Measurements from ENCODE around the gene C16orf46. TPM values are rescaled to one million over a fixed set of nuclear protein-coding genes. Genes with fewer than 3 reads are reported as not detected.

Gene C16orf46
- total RNA-seq, 1 experiment from 2014 or later = 0.69 TPM

DNA sequence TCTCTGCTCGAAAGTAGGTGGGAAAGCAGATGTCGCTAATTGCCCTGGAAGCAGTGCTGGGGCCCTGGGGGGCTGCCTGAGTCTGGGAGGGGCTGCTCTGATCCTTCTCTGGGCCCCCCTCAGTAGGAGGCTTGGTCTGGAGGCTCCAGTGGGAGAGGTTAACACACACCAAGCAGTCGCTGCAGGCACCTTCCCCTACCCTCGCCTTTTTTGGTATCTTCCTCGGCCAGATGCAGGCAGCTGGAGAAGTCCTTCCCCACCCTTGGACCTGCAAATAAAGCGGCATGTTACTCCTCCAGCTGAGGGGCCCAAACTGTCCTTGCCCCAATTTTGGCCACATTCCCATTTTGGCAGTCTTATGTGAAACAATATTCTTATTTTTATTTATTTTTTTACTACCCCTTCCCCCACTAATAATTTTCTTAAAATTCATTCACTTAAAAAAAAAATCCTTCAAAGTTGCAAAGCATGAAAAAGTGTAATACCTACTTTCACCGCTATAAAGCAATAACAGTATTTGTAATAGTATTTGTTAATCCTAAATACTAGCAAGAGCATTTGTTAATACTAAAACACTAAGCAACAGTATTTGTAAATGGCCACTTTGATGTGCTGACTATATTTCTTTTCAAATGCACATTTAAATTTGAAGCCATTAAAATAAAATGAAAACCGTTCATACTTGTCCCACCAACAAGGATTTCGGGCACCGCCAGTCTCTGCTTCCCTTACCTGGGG lies 15.0 kb downstream of the C16orf46 start:
- H3K36me3 ChIP-seq (replicated peaks; ENCODE audit: control insufficient read depth, insufficient read depth, low read length) = no peaks in the 10 kb centered on the region
- H3K4me3 ChIP-seq (ENCODE audit: insufficient read depth, low read depth, low read length) = no peak overlapping the region
- DNase-seq = no peak
- no peaks in the 10 kb centered on the region for H3K27me3 ChIP-seq (ENCODE audit: control insufficient read depth, insufficient read depth, low read length)

GRCh38 chr16:81061307-81061640 lies 15.8 kb downstream of the C16orf46 start:
- Histone ChIP-seq H3K27me3 (ENCODE audit: control insufficient read depth, insufficient read depth, low read length) (no peaks in the 10 kb centered on the region), H3K36me3 (replicated peaks; ENCODE audit: control insufficient read depth, insufficient read depth, low read length) (no peaks in the 10 kb centered on the region), H3K4me3 (ENCODE audit: insufficient read depth, low read depth, low read length) (no peak overlapping the region)
- peak; percentile 15 for DNase-seq

DNA sequence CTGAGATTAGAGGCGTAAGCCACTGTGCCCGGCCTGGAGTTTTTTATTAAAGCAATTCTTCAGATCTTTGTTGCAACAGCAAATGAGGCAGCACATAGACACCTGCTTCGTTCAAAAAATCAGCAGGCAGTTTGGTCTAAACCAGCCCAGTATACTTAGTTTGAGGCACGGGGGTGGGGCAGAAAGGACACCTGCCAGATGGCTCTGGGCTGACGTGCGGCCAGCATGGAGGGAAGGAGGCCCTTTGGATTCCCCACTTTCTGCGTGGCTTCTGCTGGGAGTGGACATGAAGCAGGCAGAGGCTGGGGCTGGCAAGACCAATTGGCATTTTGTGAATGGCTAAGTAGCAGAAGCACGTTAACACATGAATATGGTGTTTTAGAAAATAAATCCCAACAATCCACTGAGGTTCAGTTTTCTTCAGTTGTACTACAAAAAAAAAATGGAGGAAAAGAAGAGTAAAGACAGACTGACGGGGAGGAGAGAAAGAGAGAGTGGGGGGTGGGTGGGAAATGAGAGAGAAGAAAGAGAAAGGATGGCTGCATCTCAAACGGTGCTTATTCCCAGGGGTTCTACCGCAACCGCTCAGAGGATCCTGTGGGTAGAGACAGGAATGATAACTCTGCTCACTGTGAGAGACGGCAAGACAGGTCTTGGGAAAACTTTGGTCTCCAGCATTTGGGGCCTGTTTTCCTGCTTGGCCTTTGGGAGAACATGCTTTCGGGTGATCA lies 16.3 kb downstream of the C16orf46 start:
- peak; percentile 24 for DNase-seq
- H3K4me3 ChIP-seq (ENCODE audit: insufficient read depth, low read depth, low read length) = no peak overlapping the region
- H3K36me3 ChIP-seq (replicated peaks; ENCODE audit: control insufficient read depth, insufficient read depth, low read length) = no peaks in the 10 kb centered on the region

GRCh38 chr16:81053761-81054160 lies 23.3 kb downstream of the C16orf46 start:
- no peak for DNase-seq
- Histone ChIP-seq H3K4me3 (ENCODE audit: insufficient read depth, low read depth, low read length) (no peak overlapping the region), H3K27me3 (ENCODE audit: control insufficient read depth, insufficient read depth, low read length) (no peaks in the 10 kb centered on the region), H3K36me3 (replicated peaks; ENCODE audit: control insufficient read depth, insufficient read depth, low read length) (no peaks in the 10 kb centered on the region)

More for the DNA sequence above, 16.3 kb downstream of the C16orf46 start:
- H3K27me3 ChIP-seq (ENCODE audit: control insufficient read depth, insufficient read depth, low read length) = no peaks in the 10 kb centered on the region

- DNase-seq = no peak
- H3K4me3 ChIP-seq (ENCODE audit: insufficient read depth, low read depth, low read length) = no peak overlapping the region
- H3K36me3 ChIP-seq (replicated peaks; ENCODE audit: control insufficient read depth, insufficient read depth, low read length) = peaks cover 22% of the 10 kb centered on the region
- H3K27me3 ChIP-seq (ENCODE audit: control insufficient read depth, insufficient read depth, low read length) = no peaks in the 10 kb centered on the region
These were observed 34.2 kb downstream of the C16orf46 start for GRCh38 chr16:81042821-81043220.

DNA sequence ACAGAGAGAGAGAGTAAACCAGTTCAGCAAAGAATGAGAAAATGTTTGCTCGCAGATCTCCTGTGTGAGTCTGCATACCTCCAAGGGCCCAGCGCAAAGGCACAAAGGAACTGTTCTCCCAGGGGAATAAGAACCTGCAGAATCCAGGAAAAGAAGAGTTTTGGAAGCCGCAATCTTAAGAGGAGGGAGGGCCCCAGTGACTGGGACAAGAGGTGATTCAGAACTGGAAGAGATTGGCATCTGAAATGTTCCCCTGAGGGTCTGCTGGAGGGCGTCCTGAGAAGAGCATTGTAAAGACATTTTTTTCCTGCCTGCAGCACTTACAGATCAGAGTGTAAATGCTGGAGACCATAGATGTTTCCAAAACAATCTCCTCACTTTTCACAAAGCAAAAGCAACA lies 35.3 kb downstream of the C16orf46 start:
- DNase-seq = no peak
- H3K36me3 ChIP-seq (replicated peaks; ENCODE audit: control insufficient read depth, insufficient read depth, low read length) = peaks cover 22% of the 10 kb centered on the region
- no peaks in the 10 kb centered on the region for H3K27me3 ChIP-seq (ENCODE audit: control insufficient read depth, insufficient read depth, low read length)
- no peak overlapping the region for H3K4me3 ChIP-seq (ENCODE audit: insufficient read depth, low read depth, low read length)

DNA sequence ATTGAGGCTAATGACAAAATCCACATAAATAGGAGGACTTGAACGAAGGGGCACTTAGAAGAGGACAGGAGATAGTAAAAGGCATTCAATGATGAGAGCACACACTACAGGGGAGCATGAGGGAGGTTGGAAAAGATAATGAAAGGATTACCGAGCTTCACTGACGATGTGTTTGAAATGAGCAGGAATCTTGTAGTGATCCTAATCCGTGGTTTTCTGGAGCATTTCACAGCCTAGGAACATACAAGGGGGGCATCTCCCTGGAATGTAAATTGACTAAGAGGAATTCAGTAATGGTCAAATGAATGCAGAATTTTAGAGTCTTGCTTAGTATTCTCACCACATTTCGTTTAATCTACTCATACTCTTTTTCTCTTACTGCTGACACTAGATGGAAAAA lies 36.2 kb downstream of the C16orf46 start:
- Histone ChIP-seq H3K27me3 (ENCODE audit: control insufficient read depth, insufficient read depth, low read length) (no peaks in the 10 kb centered on the region), H3K36me3 (replicated peaks; ENCODE audit: control insufficient read depth, insufficient read depth, low read length) (peaks cover 22% of the 10 kb centered on the region), H3K4me3 (ENCODE audit: insufficient read depth, low read depth, low read length) (no peak overlapping the region)
- DNase-seq = no peak

GRCh38 chr16:81040131-81040530 lies 36.9 kb downstream of the C16orf46 start:
- Histone ChIP-seq H3K4me3 (ENCODE audit: insufficient read depth, low read depth, low read length) (no peak overlapping the region), H3K27me3 (ENCODE audit: control insufficient read depth, insufficient read depth, low read length) (no peaks in the 10 kb centered on the region), H3K36me3 (replicated peaks; ENCODE audit: control insufficient read depth, insufficient read depth, low read length) (peaks cover 22% of the 10 kb centered on the region)
- DNase-seq = no peak

GRCh38 chr16:81036751-81037350 lies 40.2 kb downstream of the C16orf46 start:
- Histone ChIP-seq H3K36me3 (replicated peaks; ENCODE audit: control insufficient read depth, insufficient read depth, low read length) (peaks cover 5% of the 10 kb centered on the region; the same call in 1 of the 2 replicates), H3K4me3 (ENCODE audit: insufficient read depth, low read depth, low read length) (peak overlapping the region; percentile 80), H3K27me3 (ENCODE audit: control insufficient read depth, insufficient read depth, low read length) (no peaks in the 10 kb centered on the region)
- no peak for DNase-seq

DNA sequence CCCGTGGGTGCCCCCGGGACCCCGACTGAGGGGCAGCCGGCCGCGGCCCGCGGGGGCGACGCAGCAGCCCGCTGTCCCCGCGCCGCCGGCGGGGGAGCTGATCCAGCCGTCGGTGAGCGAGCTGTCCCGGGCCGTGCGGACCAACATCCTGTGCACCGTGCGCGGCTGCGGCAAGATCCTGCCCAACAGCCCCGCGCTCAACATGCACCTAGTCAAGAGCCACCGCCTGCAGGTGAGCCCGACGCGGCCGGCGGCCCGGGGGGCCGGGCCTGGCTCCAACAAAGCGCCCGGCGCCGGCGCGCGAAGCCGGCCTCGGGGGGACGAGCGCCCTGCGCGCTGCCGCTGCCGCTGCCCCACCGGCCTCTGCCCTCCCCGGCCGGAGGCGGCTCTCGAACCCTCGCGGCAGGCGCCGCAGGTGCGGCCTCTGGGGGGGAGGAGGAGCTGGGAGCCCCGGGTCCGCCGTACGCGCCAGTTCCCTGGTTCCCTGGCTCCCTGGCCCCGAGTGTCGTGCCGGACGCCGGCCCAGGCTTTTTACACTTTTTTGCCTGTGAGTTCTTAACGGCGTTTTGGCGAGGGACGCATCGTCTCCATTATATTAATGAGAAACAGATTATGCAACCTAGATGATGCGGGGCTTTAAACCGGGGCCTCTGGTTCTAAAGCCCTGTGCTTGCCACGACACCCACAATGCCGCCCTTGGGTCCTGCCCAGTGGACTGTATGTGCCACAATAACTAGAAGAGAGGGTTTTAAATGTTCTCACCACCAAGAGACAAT lies 40.9 kb downstream of the C16orf46 start:
- H3K27me3 ChIP-seq (ENCODE audit: control insufficient read depth, insufficient read depth, low read length) = no peaks in the 10 kb centered on the region
- peak; percentile 83 for DNase-seq
- no peaks in the 10 kb centered on the region; the same call in 1 of the 2 replicates for H3K36me3 ChIP-seq (replicated peaks; ENCODE audit: control insufficient read depth, insufficient read depth, low read length)
- H3K4me3 ChIP-seq (ENCODE audit: insufficient read depth, low read depth, low read length) = peak overlapping the region; percentile 80

DNA sequence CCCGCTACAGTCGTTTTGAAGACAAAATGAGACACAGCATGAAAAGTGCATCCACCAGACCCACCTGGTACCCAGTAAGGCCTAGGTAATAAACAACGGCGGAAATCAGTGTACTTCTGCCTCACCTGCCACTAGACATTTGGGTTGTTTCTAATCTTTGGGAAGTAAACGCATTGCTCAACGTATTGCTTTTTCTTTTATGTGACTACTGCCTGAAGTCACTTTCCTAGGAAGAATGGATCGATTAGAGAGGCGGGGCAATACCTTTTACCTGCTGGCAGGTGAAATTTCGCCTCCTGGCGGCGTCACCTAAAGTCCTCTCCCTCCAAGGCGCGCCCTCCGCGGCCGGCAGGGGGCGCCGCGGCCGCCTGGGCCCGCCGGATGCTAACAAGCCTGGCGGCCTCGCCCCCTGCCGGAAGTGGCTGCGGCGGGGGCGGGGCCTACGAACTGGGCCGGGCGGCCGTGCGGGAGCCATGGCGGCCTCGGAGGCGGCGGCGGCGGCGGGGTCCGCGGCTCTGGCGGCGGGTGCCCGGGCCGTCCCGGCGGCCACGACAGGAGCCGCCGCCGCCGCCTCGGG lies 41.6 kb downstream of the C16orf46 start, which contains the start of gene ATMIN:
Gene ATMIN, plus strand, starts transcription at position 445 of the 577 bp plus-strand sequence. Its CDS starts 29 bp downstream, at position 474.
- Histone ChIP-seq H3K4me3 (ENCODE audit: insufficient read depth, low read depth, low read length) (peak within 1 kb of the TSS; percentile 80), H3K27me3 (ENCODE audit: control insufficient read depth, insufficient read depth, low read length) (no peaks in the 10 kb centered on the region), H3K36me3 (replicated peaks; ENCODE audit: control insufficient read depth, insufficient read depth, low read length) (no peaks in the 10 kb centered on the region; the same call in 1 of the 2 replicates)
- DNase-seq = peak; percentile 97

GRCh38 chr16:81029930-81030604 lies 47.0 kb downstream of the C16orf46 start:
- DNase-seq = no peak
- H3K27me3 ChIP-seq (ENCODE audit: control insufficient read depth, insufficient read depth, low read length) = no peaks in the 10 kb centered on the region

GRCh38 chr16:81026429-81026828 lies 50.6 kb downstream of the C16orf46 start:
- no peak for DNase-seq
- peaks cover 20% of the 10 kb centered on the region for H3K36me3 ChIP-seq (replicated peaks; ENCODE audit: control insufficient read depth, insufficient read depth, low read length)
- no peaks in the 10 kb centered on the region for H3K27me3 ChIP-seq (ENCODE audit: control insufficient read depth, insufficient read depth, low read length)
- no peak overlapping the region for H3K4me3 ChIP-seq (ENCODE audit: insufficient read depth, low read depth, low read length)

More at GRCh38 chr16:81029930-81030604, 47.0 kb downstream of the C16orf46 start:
- no peak overlapping the region for H3K4me3 ChIP-seq (ENCODE audit: insufficient read depth, low read depth, low read length)
- peaks cover 14% of the 10 kb centered on the region for H3K36me3 ChIP-seq (replicated peaks; ENCODE audit: control insufficient read depth, insufficient read depth, low read length)

Data from H7 (cell line).